Measurements from ENCODE around the gene SINHCAF.

SINHCAF gene

GRCh38 chr12:31234053-31234840, 91.7 kb downstream of the SINHCAF start:
- no peak for DNase-seq (ENCODE audit: low read depth in 1 of 2, low spot score in 1 of 2)

GRCh38 chr12:31233061-31233730, 92.8 kb downstream of the SINHCAF start:
- DNase-seq (ENCODE audit: low read depth in 1 of 2, low spot score in 1 of 2) = no peak

GRCh38 chr12:31232361-31232965, 93.5 kb downstream of the SINHCAF start:
- DNase-seq (ENCODE audit: low read depth in 1 of 2, low spot score in 1 of 2) = no peak

- DNase-seq (ENCODE audit: low read depth in 1 of 2, low spot score in 1 of 2) = no peak
Observed at GRCh38 chr12:31231611-31232360, 94.2 kb downstream of the SINHCAF start.
